H1 (cell line): Measurements from ENCODE around the gene TMEM97. TPM values are rescaled to one million over a fixed set of nuclear protein-coding genes. Genes with fewer than 3 reads are reported as not detected.

Source experiments
- CTCF ChIA-PET: fragments of 300-600 bp; sonication (Branson Sonifier 250); formaldehyde crosslinking; loops from one replicate; lab custom pipeline; 2021; ENCODE audit not compliant: partially characterized antibody; lab: Charles Lee
- POLR2A ChIA-PET: fragments of 300-600 bp; sonication (Branson Sonifier 250); formaldehyde crosslinking; loops from one replicate; lab custom pipeline; 2021; ENCODE audit warnings: inconsistent platforms; ENCODE audit not compliant: partially characterized antibody; lab: Charles Lee
- DNase-seq, 2 experiments: peaks; one replicate each; pipeline versions ENCODE4 v3.0.0 to v3.0.0-alpha.2; 2010 to 2022; ENCODE audit warnings: low spot score in 2 of 2, low read depth in 1 of 2, mixed read lengths in 1 of 2
- FAIRE-seq: peaks from 2 replicates; lab custom pipeline; 2011; peaks lifted over from hg19 to GRCh38; lab: Jason Lieb, UNC
- H2AFZ ChIP-seq: 2 replicates; pipeline ENCODE4 v1.8.1; 2012; ENCODE audit warnings: low read length, inconsistent platforms
- H2AK5ac ChIP-seq: 2 replicates; pipeline ENCODE4 v1.6.1; 2013; ENCODE audit warnings: low read depth, low read length
- H2BK120ac ChIP-seq: replicated peaks from 2 replicates; pipeline ENCODE3; 2013; ENCODE audit warnings: low read depth, low read length, inconsistent platforms
- H2BK12ac ChIP-seq: 2 replicates; pipeline ENCODE4 v1.6.1; 2013; ENCODE audit warnings: low read depth, low read length
- H2BK15ac ChIP-seq: 2 replicates; pipeline ENCODE4 v1.6.1; 2013; ENCODE audit warnings: low read length
- H2BK20ac ChIP-seq: 2 replicates; pipeline ENCODE4 v1.6.1; 2013; ENCODE audit warnings: low read length
- H2BK5ac ChIP-seq: 2 replicates; pipeline ENCODE4 v1.6.1; 2013; ENCODE audit warnings: low read depth, low read length
- H3K14ac ChIP-seq: 2 replicates; pipeline ENCODE4 v1.6.1; 2013; ENCODE audit warnings: inconsistent platforms; ENCODE audit not compliant: insufficient read length
- H3K18ac ChIP-seq: 2 replicates; pipeline ENCODE4 v1.6.1; 2013; ENCODE audit warnings: low read length; ENCODE audit errors: extremely low read depth
- H3K23ac ChIP-seq: 2 replicates; pipeline ENCODE4 v1.6.1; 2013; ENCODE audit warnings: inconsistent platforms; ENCODE audit not compliant: insufficient read length
- H3K23me2 ChIP-seq: 2 replicates; pipeline ENCODE4 v1.6.1; 2013; ENCODE audit warnings: low read depth, low read length
- H3K27ac ChIP-seq: 2 replicates; pipeline ENCODE4 v1.6.1; 2011; ENCODE audit warnings: low read depth, low read length, inconsistent platforms
- H3K27me3 ChIP-seq, 4 experiments: replicated peaks in 1 of 4; 1 replicate in 1 of 4; 2 replicates in 3 of 4; pipeline versions ENCODE4 v1.6.1 to v1.8.1; 2011 to 2013; ENCODE audit warnings: low read length in 3 of 4, mild to moderate bottlenecking in 3 of 4, inconsistent platforms in 2 of 4, mixed read lengths in 2 of 4, moderate library complexity in 1 of 4; ENCODE audit not compliant: control insufficient read depth in 3 of 4, insufficient read depth in 3 of 4; ENCODE audit errors: extremely low read depth in 1 of 4
- H3K36me3 ChIP-seq, 4 experiments: 2 replicates each; pipeline versions ENCODE4 v1.6.1 to v1.8.1; 2011 to 2013; ENCODE audit warnings: mild to moderate bottlenecking in 4 of 4, low read length in 3 of 4, moderate library complexity in 2 of 4, control low read depth in 1 of 4, inconsistent platforms in 1 of 4; ENCODE audit not compliant: insufficient read depth in 4 of 4, control insufficient read depth in 2 of 4
- H3K4ac ChIP-seq: replicated peaks from 2 replicates; pipeline ENCODE3; 2013; ENCODE audit warnings: low read length, low read depth, mixed read lengths, inconsistent platforms; ENCODE audit not compliant: insufficient read length
- H3K4me1 ChIP-seq, 4 experiments: replicated peaks in 1 of 4; 1 replicate in 1 of 4; 2 replicates in 3 of 4; pipeline versions ENCODE4 v1.6.1 to v1.8.1; 2011 to 2013; ENCODE audit warnings: low read length in 3 of 4, inconsistent platforms in 2 of 4, mixed read lengths in 1 of 4; ENCODE audit not compliant: insufficient read depth in 4 of 4, control insufficient read depth in 3 of 4
- H3K4me2 ChIP-seq, 2 experiments: 2 replicates each; pipeline versions ENCODE4 v1.6.1 to v1.8.1; 2011 to 2013; ENCODE audit warnings: low read depth in 2 of 2, low read length in 2 of 2, control low read depth in 1 of 2, inconsistent platforms in 1 of 2, mild to moderate bottlenecking in 1 of 2; ENCODE audit not compliant: insufficient read depth in 1 of 2
- H3K4me3 ChIP-seq, 4 experiments: fragments of 200-600, 300-600 bp in 1 of 4; sonication (generic), shearing (Covaris generic), sonication (Bioruptor Twin) in 1 of 4; 2 replicates each; pipeline versions ENCODE4 v1.5.1 to v1.8.1; 2011 to 2016; ENCODE audit warnings: low read length in 4 of 4, low read depth in 3 of 4, control low read depth in 2 of 4, inconsistent platforms in 2 of 4, mild to moderate bottlenecking in 2 of 4, mixed read lengths in 1 of 4, moderate library complexity in 1 of 4; ENCODE audit not compliant: insufficient read depth in 2 of 4; ENCODE audit errors: extremely low read depth in 1 of 4
- H3K56ac ChIP-seq: replicated peaks from 2 replicates; pipeline ENCODE3; 2013; ENCODE audit warnings: low read depth, mild to moderate bottlenecking, mixed read lengths, low read length, inconsistent platforms; ENCODE audit not compliant: insufficient read length
- H3K79me1 ChIP-seq: 2 replicates; pipeline ENCODE4 v1.6.1; 2013; ENCODE audit warnings: low read depth, low read length, control low read depth
- H3K79me2 ChIP-seq, 2 experiments: 2 replicates each; pipeline versions ENCODE4 v1.6.1 to v1.8.1; 2012 to 2013; ENCODE audit warnings: low read length in 2 of 2, mild to moderate bottlenecking in 2 of 2, inconsistent platforms in 1 of 2; ENCODE audit not compliant: insufficient read depth in 2 of 2, control insufficient read depth in 1 of 2
- H3K9ac ChIP-seq, 4 experiments: replicated peaks in 1 of 4; 1 replicate in 1 of 4; 2 replicates in 3 of 4; pipeline versions ENCODE4 v1.6.1 to v1.8.1; 2011 to 2013; ENCODE audit warnings: low read depth in 3 of 4, low read length in 3 of 4, control low read depth in 2 of 4, mild to moderate bottlenecking in 2 of 4, moderate library complexity in 2 of 4, inconsistent platforms in 1 of 4; ENCODE audit errors: extremely low read depth in 1 of 4
- H3K9me3 ChIP-seq, 2 experiments: 2 replicates each; pipeline versions ENCODE4 v1.6.1 to v1.8.1; 2012 to 2013; ENCODE audit warnings: mild to moderate bottlenecking in 2 of 2, moderate library complexity in 2 of 2, control low read depth in 1 of 2, inconsistent platforms in 1 of 2, low read depth in 1 of 2, low read length in 1 of 2, mixed read lengths in 1 of 2; ENCODE audit not compliant: insufficient read depth in 2 of 2
- H4K20me1 ChIP-seq, 2 experiments: replicated peaks in 1 of 2; 2 replicates each; pipeline versions ENCODE3 to v1.8.1; 2011 to 2013; ENCODE audit warnings: inconsistent platforms in 2 of 2, low read length in 2 of 2, mild to moderate bottlenecking in 1 of 2; ENCODE audit not compliant: insufficient read depth in 2 of 2, control insufficient read depth in 1 of 2
- H4K5ac ChIP-seq: 2 replicates; pipeline ENCODE4 v1.6.1; 2013; ENCODE audit warnings: low read length, low read depth, mixed read lengths, inconsistent platforms; ENCODE audit not compliant: insufficient read length
- H4K8ac ChIP-seq: 2 replicates; pipeline ENCODE4 v1.8.0; 2013; ENCODE audit warnings: mild to moderate bottlenecking, moderate library complexity, low read length, inconsistent platforms; ENCODE audit not compliant: insufficient read depth; ENCODE audit errors: extremely low read depth
- H4K91ac ChIP-seq: replicated peaks from 2 replicates; pipeline ENCODE3; 2013; ENCODE audit warnings: low read length, mixed read lengths, inconsistent platforms; ENCODE audit not compliant: insufficient read length
- GABPA ChIP-seq: IDR thresholded peaks from 2 replicates; pipeline ENCODE4 v1.6.1; 2011; ENCODE audit warnings: mild to moderate bottlenecking, low read length, moderate library complexity, borderline replicate concordance; ENCODE audit not compliant: insufficient read depth
- JUN ChIP-seq: IDR thresholded peaks from 2 replicates; pipeline ENCODE4 v1.6.1; 2011; ENCODE audit warnings: low read depth, mild to moderate bottlenecking, improper control_type of control experiment, low read length
- JUND ChIP-seq: IDR thresholded peaks from 2 replicates; pipeline ENCODE4 v1.6.1; 2011; ENCODE audit warnings: mild to moderate bottlenecking, improper control_type of control experiment, low read length
- KDM1A ChIP-seq: fragments of 200-600, 300-600 bp; sonication (generic); IDR thresholded peaks from 2 replicates; pipeline ENCODE4 v1.7.1; 2016; ENCODE audit warnings: mild to moderate bottlenecking, low read length, borderline replicate concordance
- NRF1 ChIP-seq: IDR thresholded peaks from 2 replicates; pipeline ENCODE4 v1.6.1; 2011; ENCODE audit warnings: mild to moderate bottlenecking, low read depth, low read length, improper control_type of control experiment
- PHF8 ChIP-seq: fragments of 200-600 bp; sonication (generic); conservative IDR thresholded peaks from 2 replicates; pipeline ENCODE4 v1.7.1; 2012; ENCODE audit warnings: low read depth, mild to moderate bottlenecking, inconsistent platforms, low read length, moderate library complexity
- RBBP5 ChIP-seq: IDR thresholded peaks from 2 replicates; pipeline ENCODE4 v1.7.1; 2012; ENCODE audit warnings: low read depth, mild to moderate bottlenecking, inconsistent platforms, low read length, moderate library complexity, borderline replicate concordance
- RNF2 ChIP-seq: fragments of 200-900, 300-1000 bp; sonication (generic); IDR thresholded peaks from 2 replicates; pipeline ENCODE4 v1.7.1; 2016; ENCODE audit warnings: borderline replicate concordance, low read depth, mild to moderate bottlenecking, antibody characterized with exemption, low read length; ENCODE audit not compliant: poor library complexity, severe bottlenecking; ENCODE audit errors: missing control alignments
- TEAD4 ChIP-seq: IDR thresholded peaks from 2 replicates; pipeline ENCODE4 v1.6.1; 2012; ENCODE audit warnings: low read depth, low read length, inconsistent platforms, mixed read lengths
- WGBS, 2 experiments: shearing (Covaris generic) in 1 of 2; methylation state at CpG; one replicate each; pipeline versions ENCODE4 v1.1.6 to v1.1.7; 2013 to 2015; ENCODE audit warnings: low lambda C conversion rate in 2 of 2, mixed read lengths in 2 of 2, inconsistent platforms in 1 of 2, low coverage in 1 of 2, missing lambda C conversion rate in 1 of 2; ENCODE audit not compliant: insufficient replicate concordance in 2 of 2, insufficient coverage in 1 of 2, insufficient read length in 1 of 2; ENCODE audit errors: extremely low coverage in 1 of 2, missing lambda C conversion rate in 1 of 2; 5-methylcytosine and 5-hydroxymethylcytosine counted together
- polyA plus RNA-seq, 7 experiments: library from polyadenylated mRNA; depleted of rRNA in 3 of 7; stranded (reverse) in 5 of 7; unstranded in 2 of 7; fragments of >200 nt in 5 of 7; fragments of 200-250 nt in 2 of 7; gene quantifications; 1 replicate in 5 of 7; 2 replicates in 1 of 7; 4 replicates in 1 of 7; pipeline versions ENCODE4 v1.2.1 to v1.2.3, GENCODE V29; 2011 to 2013; ENCODE audit warnings: missing spikeins in 2 of 7, mixed read lengths in 2 of 7
- total RNA-seq: library from RNA; stranded (reverse); fragmentation: NEBNext Ultra II Directional; extraction: Animal tissue kit (Norgen Biotek cat#: 25700); gene quantifications from 2 replicates; pipeline ENCODE4 v1.2.1, GENCODE V29; 2021

TMEM97 gene
- total and polyA plus RNA-seq, 2 of the 8 experiments (the other 6 are each of a cell fraction or from before 2014, with no cell fraction given), result 126 to 130 TPM

DNA sequence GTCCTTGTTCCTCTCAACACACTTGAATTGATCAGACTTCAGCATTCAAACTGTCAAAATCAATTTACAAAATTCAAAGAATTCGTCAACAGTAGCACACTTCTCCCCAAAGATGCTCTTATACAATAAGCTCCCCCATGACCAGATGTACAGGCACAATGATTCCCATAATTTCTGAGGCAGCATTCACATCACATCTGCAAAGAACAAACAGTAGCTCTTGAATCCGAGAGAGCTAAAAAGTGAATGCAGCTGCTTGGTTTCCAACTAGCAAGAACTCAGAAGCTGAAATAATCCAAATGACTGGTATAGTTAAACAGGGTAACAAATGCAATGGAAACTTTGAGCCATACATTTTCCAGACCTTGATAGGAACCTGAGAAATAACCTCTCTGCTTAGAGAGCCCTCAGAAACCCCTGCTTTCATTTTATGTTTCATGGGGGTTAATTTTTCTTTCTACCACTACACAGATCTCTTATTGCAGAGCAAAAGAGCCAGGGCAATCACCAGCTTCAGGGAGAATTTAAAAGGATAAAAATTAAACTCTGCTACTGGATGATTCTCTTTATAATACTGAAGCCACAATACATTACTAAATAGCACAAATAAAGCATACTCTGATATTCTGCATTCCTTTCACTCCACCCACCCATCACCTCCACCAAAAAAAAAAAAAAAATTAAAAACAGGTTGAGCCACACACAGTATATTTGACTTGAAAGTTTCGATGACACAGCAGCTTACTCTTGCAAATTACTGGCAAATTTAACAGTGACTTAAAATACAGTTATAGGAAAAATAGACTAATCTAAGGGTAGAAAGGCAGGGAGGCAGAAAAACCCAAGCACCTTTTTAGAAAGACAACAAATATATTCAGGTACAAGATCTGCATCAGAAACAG is 23.1 kb upstream of the TMEM97 start:
- H3K27me3 ChIP-seq, result no peaks in the 10 kb centered on the region
- DNase-seq, result no peak
- H3K4me1 ChIP-seq, result no peaks in the 10 kb centered on the region
- POLR2A ChIA-PET, result interaction anchor here (1.4 kb wide), 1 partner anchor 15 kb away, joined by 4 read pairs; no protein-coding TSS in a partner anchor
- H4K91ac ChIP-seq, result no peak overlapping the region
- WGBS, 2 experiments, result 80% methylated on average over 3 of the region's 3 CpGs; no CpG with 5 or more reads in 1 of the 2 experiments
- no peak overlapping the region for H2BK120ac ChIP-seq
- no peak overlapping the region for H2AFZ ChIP-seq
- CTCF ChIA-PET, result interaction anchor here (0.6 kb wide), 1 partner anchor 181 kb away, joined by 3 read pairs; no protein-coding TSS in a partner anchor
- H3K4ac ChIP-seq, result no peak overlapping the region
- no peak overlapping the region for H2BK12ac ChIP-seq
- H3K18ac ChIP-seq, result no peak overlapping the region
- no peak overlapping the region for H2BK15ac ChIP-seq
- H4K5ac ChIP-seq, result no peak overlapping the region
- no peak overlapping the region for H2AK5ac ChIP-seq
- H3K4me3 ChIP-seq, result no peak overlapping the region
- H3K36me3 ChIP-seq, result no peaks in the 10 kb centered on the region
- H3K4me2 ChIP-seq, result no peak overlapping the region
- H4K20me1 ChIP-seq, result no peaks in the 10 kb centered on the region
- no peak overlapping the region for H3K9ac ChIP-seq
- H3K27ac ChIP-seq, result no peak overlapping the region
- H2BK5ac ChIP-seq, result no peak overlapping the region
- H3K23me2 ChIP-seq, result no peaks in the 10 kb centered on the region
- H3K79me1 ChIP-seq, result no peaks in the 10 kb centered on the region
- H4K8ac ChIP-seq, result no peak overlapping the region
- no peak overlapping the region for H3K56ac ChIP-seq
- H3K23ac ChIP-seq, result no peak overlapping the region
- H3K14ac ChIP-seq, result no peak overlapping the region
- TF ChIP-seq NRF1 (no peak), KDM1A (no peak), GABPA (no peak), PHF8 (no peak), RNF2 (no peak), RBBP5 (no peak), JUND (no peak), JUN (no peak), TEAD4 (no peak)
- TF ChIP-seq, all 59 proteins: peak for 0
- Histone ChIP-seq H3K9me3 (no peaks in the 10 kb centered on the region), H2BK20ac (no peak overlapping the region), H3K79me2 (no peaks in the 10 kb centered on the region)
- FAIRE-seq, result no peak
